ENCODE results near the gene SLC35D3. TPM values are rescaled to one million over a fixed set of nuclear protein-coding genes. Genes with fewer than 3 reads are reported as not detected.
"Not testable (repeated sequence)": the region's sequence is repeated elsewhere in the genome, so short reads cannot be mapped to it uniquely, and the experiment has no call there.

Gene SLC35D3, protein sequence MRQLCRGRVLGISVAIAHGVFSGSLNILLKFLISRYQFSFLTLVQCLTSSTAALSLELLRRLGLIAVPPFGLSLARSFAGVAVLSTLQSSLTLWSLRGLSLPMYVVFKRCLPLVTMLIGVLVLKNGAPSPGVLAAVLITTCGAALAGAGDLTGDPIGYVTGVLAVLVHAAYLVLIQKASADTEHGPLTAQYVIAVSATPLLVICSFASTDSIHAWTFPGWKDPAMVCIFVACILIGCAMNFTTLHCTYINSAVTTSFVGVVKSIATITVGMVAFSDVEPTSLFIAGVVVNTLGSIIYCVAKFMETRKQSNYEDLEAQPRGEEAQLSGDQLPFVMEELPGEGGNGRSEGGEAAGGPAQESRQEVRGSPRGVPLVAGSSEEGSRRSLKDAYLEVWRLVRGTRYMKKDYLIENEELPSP
- total RNA-seq, result under 1 TPM in 1 of 4 donors, not detected in 3; 0.12 TPM

DNA sequence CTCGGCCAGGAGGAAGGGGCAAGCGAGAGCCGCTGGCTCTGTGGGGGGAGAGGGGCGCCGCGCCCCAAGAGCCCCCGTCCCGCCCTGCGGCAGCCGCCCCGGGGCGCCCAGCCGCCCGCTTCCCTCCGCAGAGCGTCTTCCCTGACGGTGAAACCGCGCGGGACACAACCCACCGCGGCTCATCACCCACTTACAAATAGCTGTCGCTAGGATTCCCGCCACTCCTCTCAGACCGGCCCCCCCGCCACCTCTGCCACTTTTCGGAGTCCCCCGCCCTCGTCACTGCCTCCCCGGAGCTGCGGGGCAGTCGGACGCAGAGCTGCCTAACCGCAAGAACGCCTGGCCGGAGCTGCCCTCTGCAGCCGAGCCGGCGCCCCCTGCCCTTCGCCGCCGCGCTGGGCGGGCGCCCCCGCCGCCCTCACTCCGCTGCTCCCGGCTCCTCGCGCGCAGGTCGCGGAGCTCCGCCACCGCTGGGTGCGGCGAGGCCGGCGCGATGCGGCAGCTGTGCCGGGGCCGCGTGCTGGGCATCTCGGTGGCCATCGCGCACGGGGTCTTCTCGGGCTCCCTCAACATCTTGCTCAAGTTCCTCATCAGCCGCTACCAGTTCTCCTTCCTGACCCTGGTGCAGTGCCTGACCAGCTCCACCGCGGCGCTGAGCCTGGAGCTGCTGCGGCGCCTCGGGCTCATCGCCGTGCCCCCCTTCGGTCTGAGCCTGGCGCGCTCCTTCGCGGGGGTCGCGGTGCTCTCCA, at the start of gene SLC35D3:
Gene SLC35D3 (plus strand): TSS at position 366 of the 749 bp plus-strand sequence. CDS start 128 bp downstream, at position 494.
- H3K36me3 ChIP-seq, result peaks cover 0 to 6% of the 10 kb centered on the region in 2 donors
- peaks cover 69% of the 10 kb centered on the region for H3K27me3 ChIP-seq
- no peaks in the 10 kb centered on the region for H3K9me3 ChIP-seq
- peak; percentile 37 for ATAC-seq
- no peak within 1 kb of the TSS for H3K27ac ChIP-seq
- peak within 1 kb of the TSS; percentile 5 to 56 for H3K4me3 ChIP-seq
- 4% methylated on average over 14 of the region's 86 CpGs; no CpG with 5 or more reads in 1 of the 2 donors for WGBS, 2 donors (ENCODE audit: low coverage in 1 of 2)
- peaks cover 0 to 38% (median 34%) of the 10 kb centered on the region in 3 donors for H3K4me1 ChIP-seq
- TF ChIP-seq POLR2A (IDR thresholded peaks at IDR 0.05) (no peak), POLR2AphosphoS5 (IDR thresholded peaks at IDR 0.05) (no peak), EP300 (IDR thresholded peaks at IDR 0.05) (no peak)
- TF ChIP-seq, protein P1, sequence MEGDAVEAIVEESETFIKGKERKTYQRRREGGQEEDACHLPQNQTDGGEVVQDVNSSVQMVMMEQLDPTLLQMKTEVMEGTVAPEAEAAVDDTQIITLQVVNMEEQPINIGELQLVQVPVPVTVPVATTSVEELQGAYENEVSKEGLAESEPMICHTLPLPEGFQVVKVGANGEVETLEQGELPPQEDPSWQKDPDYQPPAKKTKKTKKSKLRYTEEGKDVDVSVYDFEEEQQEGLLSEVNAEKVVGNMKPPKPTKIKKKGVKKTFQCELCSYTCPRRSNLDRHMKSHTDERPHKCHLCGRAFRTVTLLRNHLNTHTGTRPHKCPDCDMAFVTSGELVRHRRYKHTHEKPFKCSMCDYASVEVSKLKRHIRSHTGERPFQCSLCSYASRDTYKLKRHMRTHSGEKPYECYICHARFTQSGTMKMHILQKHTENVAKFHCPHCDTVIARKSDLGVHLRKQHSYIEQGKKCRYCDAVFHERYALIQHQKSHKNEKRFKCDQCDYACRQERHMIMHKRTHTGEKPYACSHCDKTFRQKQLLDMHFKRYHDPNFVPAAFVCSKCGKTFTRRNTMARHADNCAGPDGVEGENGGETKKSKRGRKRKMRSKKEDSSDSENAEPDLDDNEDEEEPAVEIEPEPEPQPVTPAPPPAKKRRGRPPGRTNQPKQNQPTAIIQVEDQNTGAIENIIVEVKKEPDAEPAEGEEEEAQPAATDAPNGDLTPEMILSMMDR (IDR thresholded peaks at IDR 0.05), result no peak

DNA sequence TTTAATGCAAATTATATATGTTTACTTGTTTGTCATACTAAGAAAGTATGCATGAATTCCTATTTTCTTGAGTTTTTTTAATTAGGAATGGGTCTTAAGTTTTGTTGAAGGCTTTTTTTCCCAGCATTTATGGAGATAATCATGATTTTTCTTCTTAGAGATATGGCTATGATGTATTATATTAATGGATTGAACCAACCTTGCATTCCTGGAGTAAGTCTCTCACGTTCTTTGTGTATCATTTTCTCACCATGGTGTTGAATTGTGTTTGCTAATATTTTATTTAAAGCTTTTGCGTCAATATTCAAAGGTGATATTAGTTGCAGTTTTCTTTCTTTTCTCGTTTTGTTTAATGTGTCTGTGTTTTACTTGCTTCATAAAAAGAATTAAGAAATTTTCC, 48.4 kb upstream of the SLC35D3 start:
- TF ChIP-seq EP300 (IDR thresholded peaks at IDR 0.05) (no peak), POLR2AphosphoS5 (IDR thresholded peaks at IDR 0.05) (no peak)
- TF ChIP-seq, protein P1 (IDR thresholded peaks at IDR 0.05), result no peak
- Histone ChIP-seq H3K9me3 (peaks cover 0 to 36% (median 0%) of the 10 kb centered on the region in 3 donors), H3K4me1 (no peaks in the 10 kb centered on the region), H3K36me3 (peaks cover 0 to 41% of the 10 kb centered on the region in 2 donors), H3K27me3 (no peaks in the 10 kb centered on the region), H3K4me3 (no peak overlapping the region), H3K27ac (no peak overlapping the region)
- WGBS, 2 donors (ENCODE audit: low coverage in 1 of 2), result 58 to 90% methylated on average over 3 of the region's 3 CpGs
- no peak for ATAC-seq

DNA sequence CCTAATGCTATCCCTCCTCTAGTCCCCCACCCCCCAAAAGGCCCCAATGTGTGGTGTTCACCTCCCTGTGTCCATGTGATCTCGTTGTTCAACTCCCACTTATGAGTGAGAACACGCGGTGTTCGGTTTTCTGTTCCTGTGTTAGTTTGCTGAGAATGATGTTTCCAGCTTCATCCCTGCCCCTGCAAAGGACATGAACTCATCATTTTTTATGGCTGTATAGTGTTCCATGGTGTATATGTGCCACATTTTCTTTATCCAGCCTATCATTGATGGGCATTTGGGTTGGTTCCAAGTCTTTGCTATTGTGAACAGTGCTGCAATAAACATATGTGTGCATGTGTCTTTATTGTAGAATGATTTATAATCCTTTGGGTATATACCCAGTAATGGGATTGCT, 45.6 kb upstream of the SLC35D3 start:
- not testable (repeated sequence) for H3K4me3 ChIP-seq, H3K27me3 ChIP-seq, H3K4me1 ChIP-seq, H3K27ac ChIP-seq, ATAC-seq
- H3K9me3 ChIP-seq, result peaks cover 0 to 36% (median 0%) of the 10 kb centered on the region in 3 donors
- peaks cover 0 to 30% of the 10 kb centered on the region in 2 donors for H3K36me3 ChIP-seq
- WGBS, 2 donors (ENCODE audit: low coverage in 1 of 2), result 93 to 100% methylated on average over 3 of the region's 4 CpGs

DNA sequence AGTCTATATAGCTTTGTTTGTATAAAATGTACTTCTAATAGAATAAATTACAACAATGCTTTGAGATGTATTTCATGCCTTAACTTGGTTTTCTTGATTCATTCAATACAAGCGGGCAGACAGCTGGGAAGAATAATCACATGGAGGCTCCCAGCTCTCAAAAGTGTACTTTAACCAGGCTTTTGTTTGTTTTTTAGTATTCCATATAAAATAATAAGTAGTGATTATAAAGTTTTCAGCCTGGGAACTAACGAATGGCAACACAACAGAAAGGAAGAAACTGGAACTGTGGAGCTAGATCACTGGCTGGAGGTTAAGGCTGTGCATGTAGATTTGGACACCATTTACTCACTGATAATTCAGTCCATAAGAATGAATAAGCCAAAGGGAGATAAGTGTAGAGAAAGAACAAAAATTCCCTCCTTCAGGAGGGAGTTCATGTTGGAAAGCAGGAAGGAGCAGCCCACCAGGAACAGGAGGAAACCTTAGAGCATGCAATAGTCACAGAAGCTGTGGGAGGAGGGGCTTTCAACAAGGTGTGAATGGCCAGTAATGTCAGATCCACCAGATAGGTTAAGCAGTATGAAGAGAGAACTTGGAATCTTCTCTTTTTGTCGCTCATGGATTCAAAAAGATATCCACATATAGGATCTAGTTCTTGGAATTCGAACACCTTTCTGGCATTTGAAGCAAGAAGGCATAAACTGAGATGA, 41.2 kb upstream of the SLC35D3 start:
- H3K9me3 ChIP-seq, result peaks cover 0 to 11% (median 0%) of the 10 kb centered on the region in 3 donors
- TF ChIP-seq POLR2A (IDR thresholded peaks at IDR 0.05), result no peak
- no peak for TF ChIP-seq POLR2AphosphoS5 (IDR thresholded peaks at IDR 0.05)
- TF ChIP-seq, protein P1 (IDR thresholded peaks at IDR 0.05), result no peak
- TF ChIP-seq EP300 (IDR thresholded peaks at IDR 0.05), result no peak
- no peak overlapping the region for H3K4me3 ChIP-seq
- H3K27ac ChIP-seq, result no peak overlapping the region
- WGBS, 2 donors (ENCODE audit: low coverage in 1 of 2), result 66 to 97% methylated on average over 4 of the region's 4 CpGs
- H3K4me1 ChIP-seq, result no peaks in the 10 kb centered on the region
- H3K27me3 ChIP-seq, result no peaks in the 10 kb centered on the region
- no peaks in the 10 kb centered on the region for H3K36me3 ChIP-seq
- ATAC-seq, result no peak

DNA sequence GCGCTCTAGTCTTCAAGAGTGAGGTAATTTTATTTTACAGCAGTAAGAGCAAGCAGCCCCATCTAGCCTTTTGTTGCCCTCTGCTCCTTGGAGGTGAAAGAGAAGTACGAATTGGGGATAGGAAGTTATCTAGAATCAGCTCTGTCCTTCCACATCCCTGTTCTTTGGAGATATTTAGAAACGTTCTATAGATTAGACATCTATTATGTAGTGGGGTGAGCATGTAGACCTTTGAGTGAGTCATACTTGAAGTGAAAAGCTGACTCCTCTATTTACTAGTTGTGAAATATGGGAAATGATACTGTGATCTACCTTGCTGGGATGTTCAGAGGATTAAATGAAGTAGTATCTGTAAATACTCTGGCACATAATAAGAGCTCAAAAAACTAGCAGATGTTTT, 36.0 kb upstream of the SLC35D3 start:
- Histone ChIP-seq H3K9me3 (no peaks in the 10 kb centered on the region), H3K36me3 (peaks cover 0 to 4% of the 10 kb centered on the region in 2 donors), H3K4me3 (no peak overlapping the region), H3K27ac (no peak overlapping the region), H3K27me3 (no peaks in the 10 kb centered on the region), H3K4me1 (peaks cover 0 to 4% (median 0%) of the 10 kb centered on the region in 3 donors)
- no peak for ATAC-seq
- TF ChIP-seq, protein P1 (IDR thresholded peaks at IDR 0.05), result no peak
- 83 to 84% methylated on average over 3 of the region's 3 CpGs for WGBS, 2 donors (ENCODE audit: low coverage in 1 of 2)
